Measurements from ENCODE around the gene SERINC3.
A peak's percentile ranks its signal among the peaks of the same experiment; 100 is the strongest.

SERINC3 gene

DNA sequence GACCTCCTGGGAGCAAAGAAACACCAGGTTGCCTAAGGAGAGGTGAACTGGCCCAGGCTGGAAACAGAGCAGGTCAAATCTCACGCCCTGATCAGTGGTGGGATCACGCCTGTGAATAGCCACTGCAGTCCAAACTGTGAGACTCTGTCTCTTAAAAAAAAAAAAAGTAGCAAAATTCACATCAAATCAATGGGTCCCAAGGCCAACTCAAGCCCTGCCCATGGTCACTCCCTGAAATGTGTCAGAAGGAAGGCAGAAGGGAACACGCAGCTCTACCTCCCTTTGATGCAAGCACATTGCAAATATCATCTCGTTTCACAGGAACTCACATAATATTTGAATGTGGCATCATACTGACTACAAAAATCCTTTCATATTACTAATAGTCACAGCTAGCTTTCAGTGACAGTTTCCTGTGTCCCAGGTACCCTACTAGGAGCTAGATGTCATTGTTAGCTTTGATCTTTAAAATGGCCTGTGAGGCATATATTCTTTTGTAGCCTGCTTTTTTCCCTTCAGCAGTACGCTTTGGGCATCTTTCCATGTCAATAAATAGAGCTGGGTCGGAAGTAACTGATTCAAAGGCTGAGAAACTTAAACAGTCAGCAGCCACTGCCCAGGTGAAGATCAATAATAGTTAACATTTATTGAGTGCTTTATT, 60.6 kb downstream of the SERINC3 start:
- no peak for DNase-seq

DNA sequence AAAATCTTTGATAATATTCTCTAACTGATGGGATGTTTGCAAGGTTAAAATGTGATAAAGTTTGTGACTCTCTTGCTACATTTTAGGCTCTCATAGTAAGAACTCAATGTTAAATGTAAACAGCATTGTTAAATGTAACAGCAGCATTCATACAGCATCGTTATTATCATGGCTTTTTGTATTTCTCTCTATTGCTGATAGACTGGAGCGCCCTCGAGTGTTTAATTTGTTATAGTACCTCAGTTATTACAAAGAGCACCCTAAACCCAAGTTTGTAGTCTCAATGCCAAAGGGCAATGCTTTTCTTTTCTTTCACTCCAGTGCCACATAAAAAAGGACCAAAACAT, 61.1 kb downstream of the SERINC3 start:
- DNase-seq, result peak; percentile 17

DNA sequence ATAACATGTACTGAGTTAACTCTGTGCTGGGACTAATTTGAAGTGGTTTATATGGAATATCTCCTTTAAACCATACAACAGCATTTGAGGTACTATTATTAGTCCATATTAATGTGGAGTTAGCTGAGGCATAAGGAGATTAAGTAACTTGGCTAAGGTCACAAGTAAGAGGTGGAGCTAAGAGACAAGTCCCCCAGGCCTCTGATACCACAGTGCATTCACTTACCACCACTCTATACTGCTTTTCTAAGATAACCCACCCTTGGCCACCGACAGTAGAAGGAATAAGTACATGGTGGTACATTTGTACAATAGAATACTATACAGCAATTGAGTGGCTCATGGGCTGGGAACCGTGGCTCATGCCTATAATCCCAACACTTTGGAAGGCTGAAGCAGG, 62.6 kb downstream of the SERINC3 start:
- no peak for DNase-seq

DNA sequence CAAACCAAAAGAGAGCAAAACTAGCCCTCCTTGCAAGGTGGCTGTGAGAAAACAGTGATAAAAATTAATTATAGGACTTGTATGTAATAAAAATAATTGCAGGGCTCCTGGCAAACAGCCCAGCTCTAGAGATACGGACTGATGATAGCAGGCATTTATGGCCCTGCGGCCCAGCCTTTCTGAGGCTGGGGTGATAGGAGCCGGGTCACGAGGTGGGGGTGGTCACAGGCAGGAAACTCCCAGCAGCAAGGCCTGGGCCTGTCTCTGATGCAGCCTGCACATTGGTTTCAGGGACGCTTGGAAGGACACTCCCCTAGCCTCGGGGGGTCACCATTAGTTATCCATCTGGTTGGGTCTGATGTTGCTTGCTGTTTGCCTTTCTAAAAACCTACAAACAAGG, 64.9 kb downstream of the SERINC3 start:
- no peak for DNase-seq

DNA sequence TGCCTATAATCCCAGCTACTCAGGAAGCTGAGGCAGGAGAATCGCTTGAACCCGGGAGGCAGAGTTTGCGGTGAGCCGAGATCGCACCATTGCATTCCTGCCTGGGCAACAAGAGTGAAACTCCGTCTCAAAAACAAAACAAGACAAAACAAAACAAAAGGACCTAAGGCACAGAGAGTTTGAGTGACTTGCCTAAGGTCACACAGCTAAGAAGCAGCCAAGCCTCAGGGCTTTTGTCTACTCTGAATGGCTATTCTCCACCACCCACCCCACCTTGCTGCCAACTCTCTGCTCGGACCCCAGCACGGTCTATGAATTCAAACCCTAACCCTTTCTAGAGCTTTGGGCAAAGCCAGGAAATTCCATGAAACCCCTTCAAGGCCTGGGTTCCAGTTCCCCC, 65.3 kb downstream of the SERINC3 start:
- no peak for DNase-seq

DNA sequence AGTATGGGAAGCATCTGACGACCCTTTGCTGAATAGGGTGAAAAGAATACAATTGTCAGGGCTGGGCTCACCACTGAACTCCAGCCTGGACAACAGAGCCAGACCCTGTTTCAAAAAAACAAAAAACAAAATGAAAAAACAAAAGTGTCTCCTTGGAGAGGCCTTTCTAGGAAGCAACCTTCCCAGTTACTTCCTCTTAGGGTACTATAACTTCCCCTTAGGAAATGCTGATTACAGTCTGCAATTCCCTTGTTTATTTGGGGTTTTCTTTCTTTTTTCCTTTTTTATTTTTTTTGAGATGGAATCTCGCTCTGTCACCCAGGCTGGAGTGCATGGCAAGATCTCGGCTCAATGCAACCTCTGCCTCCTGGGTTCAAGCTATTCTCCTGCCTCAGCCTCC, 66.7 kb downstream of the SERINC3 start:
- DNase-seq, result no peak

DNA sequence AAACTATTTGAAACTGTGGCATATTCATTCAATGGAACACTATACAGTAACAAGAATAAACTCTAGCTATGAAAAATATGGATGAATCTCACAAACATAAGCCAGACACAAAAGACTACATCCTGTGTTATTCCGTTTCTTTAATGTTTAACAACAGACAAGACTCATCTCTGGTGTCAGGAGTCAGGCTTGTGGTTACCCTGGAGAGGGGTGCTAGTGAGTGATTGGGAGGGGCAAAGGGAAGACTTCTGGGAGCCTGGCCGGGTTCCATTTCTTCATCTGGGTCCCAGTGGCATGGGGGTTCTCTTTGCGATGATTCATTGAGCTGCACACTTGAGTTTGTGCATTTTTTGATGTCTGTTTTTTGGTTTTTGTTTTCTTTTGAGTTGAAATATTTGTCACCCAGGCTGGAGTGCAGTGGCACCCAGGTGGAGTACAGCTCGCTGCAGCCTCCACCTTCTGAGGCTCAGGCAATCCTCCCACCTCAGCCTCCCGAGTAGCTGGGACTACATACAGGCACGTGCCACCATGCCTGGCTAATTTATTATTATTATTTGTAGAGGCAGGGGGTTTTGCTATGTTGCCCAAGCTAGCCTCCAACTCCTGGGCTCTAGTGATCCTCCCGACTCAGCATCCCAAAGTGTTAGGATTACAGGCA, 67.4 kb downstream of the SERINC3 start:
- no peak for DNase-seq

DNA sequence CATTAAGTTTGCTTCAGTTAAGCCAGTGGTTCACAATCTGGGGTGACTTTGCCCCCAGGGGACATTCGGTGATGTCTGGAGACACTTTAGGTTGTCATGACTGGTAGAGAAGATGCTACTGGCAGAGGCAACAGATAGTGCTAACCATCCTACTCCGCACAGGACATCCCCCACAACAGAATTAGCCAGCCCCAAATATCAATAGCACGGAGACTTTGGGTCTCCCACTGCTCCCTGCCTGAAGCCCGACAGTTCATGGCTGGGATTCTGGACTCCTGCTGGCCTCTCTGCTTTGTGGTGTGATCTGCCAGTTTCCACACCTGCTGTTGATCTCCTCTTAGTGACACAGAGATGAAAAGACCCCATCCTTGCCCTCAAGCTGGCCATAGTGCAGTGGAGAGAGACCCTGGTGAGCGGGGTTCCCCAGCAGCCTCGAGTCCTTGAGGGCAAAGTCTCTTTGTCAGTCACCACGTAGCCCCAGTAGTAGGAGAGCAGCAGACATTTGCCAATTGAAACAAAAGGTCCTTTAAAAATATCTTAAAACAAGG, 70.9 kb downstream of the SERINC3 start:
- no peak for DNase-seq

DNA sequence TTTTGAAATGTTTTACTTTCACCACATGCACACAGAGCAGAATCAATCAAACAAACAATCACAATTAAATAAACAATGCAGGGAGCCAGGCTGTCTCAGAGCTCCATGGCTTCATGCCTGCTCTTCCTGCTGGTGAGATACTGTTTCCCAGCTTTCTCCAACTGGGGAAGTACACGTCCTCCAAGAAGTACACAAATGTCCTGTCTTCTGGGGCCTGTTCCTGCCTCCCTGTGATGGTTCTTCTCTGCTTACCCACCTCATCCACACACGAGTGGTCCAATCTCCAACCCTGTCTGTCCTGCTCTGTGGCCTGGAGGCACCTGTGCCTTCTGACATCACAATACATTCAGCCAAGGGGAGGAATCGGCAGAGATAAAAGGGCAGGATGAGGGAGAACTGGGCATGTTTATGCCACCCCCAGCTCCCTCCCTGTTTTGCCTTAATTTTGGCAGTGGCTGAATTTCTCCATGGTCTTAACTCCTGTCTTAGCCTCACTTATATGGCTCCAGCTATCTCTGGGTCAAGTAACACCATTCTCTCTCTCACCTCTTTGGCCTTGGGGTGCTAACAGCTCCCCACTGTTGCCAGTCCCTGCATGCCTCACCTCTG, 71.5 kb downstream of the SERINC3 start:
- DNase-seq, result no peak

DNA sequence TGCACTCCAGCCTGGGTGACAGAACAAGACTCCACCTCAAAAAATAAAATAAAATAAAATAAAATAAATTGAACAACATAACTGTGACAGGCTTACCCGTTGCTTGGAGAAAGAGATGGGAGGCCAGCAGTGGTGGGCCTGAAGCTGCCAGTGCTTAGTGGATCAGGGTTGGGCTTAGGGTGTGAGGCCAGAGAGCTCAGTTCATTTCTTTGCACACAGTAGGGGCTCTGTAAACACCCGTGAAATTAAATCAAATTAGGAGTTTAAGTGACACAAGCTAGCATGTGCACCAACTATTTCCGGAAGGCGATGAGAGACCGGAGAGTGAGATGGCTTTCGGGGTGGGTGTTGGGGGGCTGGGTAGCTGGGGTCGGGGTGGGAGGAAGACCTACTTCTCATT, 72.0 kb downstream of the SERINC3 start:
- no peak for DNase-seq

DNA sequence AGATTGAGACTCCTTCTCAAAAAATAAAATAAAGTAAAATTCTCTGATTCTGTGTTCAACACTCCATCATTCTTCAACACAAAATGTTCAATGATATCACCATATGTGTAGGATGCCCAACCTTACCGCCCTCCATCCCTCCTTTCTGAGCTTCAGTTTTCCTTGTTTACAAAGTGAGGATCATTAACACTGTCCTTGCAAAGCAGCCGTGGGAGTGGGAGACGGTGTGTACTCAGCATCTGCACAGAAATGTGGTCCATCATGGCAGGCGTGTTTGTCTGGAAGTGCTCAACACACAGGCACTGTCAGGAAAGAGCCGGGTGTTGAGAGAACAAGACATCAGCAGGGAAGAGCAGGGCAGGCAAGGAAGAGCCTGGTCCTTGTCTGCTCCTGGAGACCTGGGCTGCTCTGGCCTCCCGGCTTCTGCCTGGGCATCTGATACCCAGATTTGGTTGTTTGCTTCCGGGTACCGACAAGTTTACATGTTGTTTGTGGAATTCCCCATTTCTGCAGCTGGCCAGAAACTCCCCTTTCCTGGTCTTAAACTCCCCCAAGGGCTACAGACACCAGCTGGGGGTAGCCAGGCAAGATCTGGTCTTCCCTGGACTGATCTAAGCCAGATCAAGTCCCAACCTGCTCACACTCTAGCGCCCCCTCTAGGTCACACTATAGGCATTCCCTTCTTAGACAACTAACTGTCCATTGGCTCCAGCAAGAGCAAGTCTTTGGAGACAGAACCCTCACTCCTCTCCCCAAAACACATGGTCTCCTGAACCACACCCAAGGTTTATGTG, 72.9 kb downstream of the SERINC3 start:
- DNase-seq, result peak; percentile 15

DNA sequence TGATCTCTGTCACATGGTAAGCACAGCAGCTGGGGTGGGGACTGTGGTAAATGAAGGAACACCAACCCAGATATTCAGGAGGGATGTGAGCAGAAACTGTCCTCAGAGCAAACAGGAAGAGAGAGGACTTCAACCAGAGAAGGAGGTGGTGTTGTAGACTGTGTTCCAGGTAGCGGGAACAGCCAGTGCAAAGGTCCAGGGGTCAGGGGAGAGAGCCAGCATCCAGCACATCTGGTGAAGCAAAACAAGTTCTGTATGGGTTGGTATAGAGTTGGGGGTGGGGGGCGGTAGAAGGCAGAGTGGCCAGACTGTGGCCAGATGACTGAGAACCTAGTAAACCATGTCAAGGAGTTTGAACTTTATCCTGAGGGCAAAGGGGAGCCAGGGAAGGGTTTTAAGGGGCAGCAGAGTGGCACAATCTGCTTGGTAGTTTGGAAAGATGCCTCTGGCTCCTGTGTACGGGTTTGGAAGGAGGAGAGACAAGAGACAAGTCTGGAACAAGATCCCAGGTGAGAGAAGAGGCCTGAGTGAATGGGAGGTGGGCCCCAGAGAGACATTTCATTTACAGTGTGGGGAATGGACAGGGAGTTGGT, 73.9 kb downstream of the SERINC3 start:
- DNase-seq, result no peak
